ENCODE measurements around the gene SLC25A47.
"Not testable (repeated sequence)": the region's sequence is repeated elsewhere in the genome, so short reads cannot be mapped to it uniquely, and the experiment has no call there.

The SLC25A47 gene

DNA sequence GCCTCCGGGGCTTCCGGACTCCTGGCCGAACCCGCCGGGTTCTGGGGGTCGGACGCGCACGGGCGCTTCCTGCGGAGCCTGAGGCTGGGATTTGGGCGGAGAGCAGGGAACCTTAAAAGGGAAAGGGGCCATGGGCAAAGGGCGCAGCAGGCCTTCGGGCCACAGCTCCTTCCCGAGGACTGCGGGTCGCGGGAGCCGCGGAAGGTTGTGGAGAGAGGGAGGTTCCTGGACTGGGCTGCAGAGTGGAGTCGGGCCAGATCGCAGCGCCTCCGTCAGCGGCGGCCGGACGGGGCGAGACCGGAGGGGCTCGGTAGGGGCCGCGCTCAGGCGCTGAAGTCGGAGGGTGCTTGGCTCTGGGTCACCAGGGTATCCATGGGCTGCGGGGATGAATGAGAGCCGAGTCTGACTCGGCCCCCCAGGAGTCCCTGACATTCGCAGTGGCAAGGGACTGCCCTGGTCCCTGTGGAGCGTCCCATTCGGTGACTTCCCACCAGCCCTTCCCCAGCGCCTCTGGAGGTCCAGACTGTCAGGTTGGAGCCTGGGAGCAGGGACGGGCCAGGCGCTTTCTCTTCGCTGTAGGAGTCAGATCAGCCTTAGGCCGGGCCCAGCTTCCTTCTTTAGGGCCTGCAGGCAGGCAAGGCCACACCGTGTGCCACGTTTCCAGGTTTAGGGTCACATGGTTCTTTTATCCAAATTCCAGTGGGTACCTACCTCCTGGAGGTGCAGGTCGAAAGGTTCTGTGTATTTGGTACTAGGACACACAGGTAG is 16.0 kb upstream of the SLC25A47 start:
- no peak overlapping the region for H2AFZ ChIP-seq (ENCODE audit: low read length)
- H3K27ac ChIP-seq (ENCODE audit: low read depth, low read length, poor library complexity, severe bottlenecking): no peak overlapping the region
- no peaks in the 10 kb centered on the region for H3F3A ChIP-seq (ENCODE audit: insufficient read depth, low read length)
- H3K9me3 ChIP-seq (ENCODE audit: low read length): no peaks in the 10 kb centered on the region
- H3K4me2 ChIP-seq (ENCODE audit: low read length): peak overlapping the region; percentile 92
- H3K36me3 ChIP-seq (ENCODE audit: insufficient read depth, low read length): no peaks in the 10 kb centered on the region
- TF ChIP-seq, protein P1, sequence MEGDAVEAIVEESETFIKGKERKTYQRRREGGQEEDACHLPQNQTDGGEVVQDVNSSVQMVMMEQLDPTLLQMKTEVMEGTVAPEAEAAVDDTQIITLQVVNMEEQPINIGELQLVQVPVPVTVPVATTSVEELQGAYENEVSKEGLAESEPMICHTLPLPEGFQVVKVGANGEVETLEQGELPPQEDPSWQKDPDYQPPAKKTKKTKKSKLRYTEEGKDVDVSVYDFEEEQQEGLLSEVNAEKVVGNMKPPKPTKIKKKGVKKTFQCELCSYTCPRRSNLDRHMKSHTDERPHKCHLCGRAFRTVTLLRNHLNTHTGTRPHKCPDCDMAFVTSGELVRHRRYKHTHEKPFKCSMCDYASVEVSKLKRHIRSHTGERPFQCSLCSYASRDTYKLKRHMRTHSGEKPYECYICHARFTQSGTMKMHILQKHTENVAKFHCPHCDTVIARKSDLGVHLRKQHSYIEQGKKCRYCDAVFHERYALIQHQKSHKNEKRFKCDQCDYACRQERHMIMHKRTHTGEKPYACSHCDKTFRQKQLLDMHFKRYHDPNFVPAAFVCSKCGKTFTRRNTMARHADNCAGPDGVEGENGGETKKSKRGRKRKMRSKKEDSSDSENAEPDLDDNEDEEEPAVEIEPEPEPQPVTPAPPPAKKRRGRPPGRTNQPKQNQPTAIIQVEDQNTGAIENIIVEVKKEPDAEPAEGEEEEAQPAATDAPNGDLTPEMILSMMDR (IDR thresholded peaks at IDR 0.05; ENCODE audit: low read length): no peak
- TF ChIP-seq EZH2 (IDR thresholded peaks at IDR 0.05; ENCODE audit: borderline replicate concordance, low read length): no peak
- no peaks in the 10 kb centered on the region for H4K20me1 ChIP-seq (ENCODE audit: insufficient read depth, low read length)
- H3K9me2 ChIP-seq (ENCODE audit: low read depth, low read length): no peaks in the 10 kb centered on the region
- peak overlapping the region; percentile 58 for H3K9ac ChIP-seq (ENCODE audit: low read length)
- peaks cover 24% of the 10 kb centered on the region for H3K4me1 ChIP-seq (ENCODE audit: insufficient read depth, low read length, severe bottlenecking)
- 0 out of 2 replicates have a peak, but pooled peaks cover 5% of the 10 kb centered on the region for H3K27me3 ChIP-seq (ENCODE audit: insufficient read depth, low read length)
- peak overlapping the region; percentile 60 for H3K4me3 ChIP-seq (ENCODE audit: low read depth, low read length, poor library complexity, severe bottlenecking)
- H3K79me2 ChIP-seq (ENCODE audit: insufficient read depth, low read length): no peaks in the 10 kb centered on the region

DNA sequence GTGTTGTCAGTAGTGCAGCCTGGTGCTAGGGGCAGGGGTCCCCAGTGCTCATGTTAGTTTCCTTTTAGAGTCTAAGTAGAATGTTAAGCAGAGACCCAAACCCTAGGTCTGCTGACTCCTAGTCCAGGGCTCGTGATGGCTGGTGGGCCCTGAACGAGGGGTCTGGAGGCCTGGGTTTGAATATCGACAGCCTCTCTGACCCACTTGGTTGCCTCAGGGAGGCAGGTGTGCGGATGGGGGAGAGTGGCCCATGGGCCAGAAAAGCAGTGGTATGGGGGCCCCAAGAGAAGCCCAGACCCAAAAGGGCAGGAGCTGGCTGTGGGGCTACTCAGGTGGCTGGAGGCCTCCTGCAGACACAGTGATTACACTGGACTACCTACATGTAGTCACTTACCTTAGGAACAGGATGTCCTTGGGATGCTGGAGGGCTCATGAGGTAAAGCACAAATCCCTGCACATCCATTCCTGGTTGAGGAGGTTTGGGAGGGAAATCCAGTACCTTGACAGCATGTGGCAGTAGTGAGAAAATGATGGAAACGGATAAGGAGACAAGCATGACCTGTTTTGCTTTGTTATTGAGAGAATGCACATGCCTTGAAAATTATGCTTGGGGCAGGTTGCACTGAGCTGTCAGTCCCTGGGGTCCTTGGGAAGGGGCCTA is 15.2 kb upstream of the SLC25A47 start:
- H2AFZ ChIP-seq (ENCODE audit: low read length): no peak overlapping the region
- no peaks in the 10 kb centered on the region for H4K20me1 ChIP-seq (ENCODE audit: insufficient read depth, low read length)
- TF ChIP-seq EZH2 (IDR thresholded peaks at IDR 0.05; ENCODE audit: borderline replicate concordance, low read length): no peak
- TF ChIP-seq, protein P1 (IDR thresholded peaks at IDR 0.05; ENCODE audit: low read length): no peak
- no peaks in the 10 kb centered on the region for H3K36me3 ChIP-seq (ENCODE audit: insufficient read depth, low read length)
- no peaks in the 10 kb centered on the region for H3K9me2 ChIP-seq (ENCODE audit: low read depth, low read length)
- no peaks in the 10 kb centered on the region for H3K79me2 ChIP-seq (ENCODE audit: insufficient read depth, low read length)
- H3K27ac ChIP-seq (ENCODE audit: low read depth, low read length, poor library complexity, severe bottlenecking): no peak overlapping the region
- no peaks in the 10 kb centered on the region for H3K9me3 ChIP-seq (ENCODE audit: low read length)
- H3K4me1 ChIP-seq (ENCODE audit: insufficient read depth, low read length, severe bottlenecking): peaks cover 26% of the 10 kb centered on the region
- H3K4me3 ChIP-seq (ENCODE audit: low read depth, low read length, poor library complexity, severe bottlenecking): no peak overlapping the region
- 0 out of 2 replicates have a peak, but pooled peaks cover 5% of the 10 kb centered on the region for H3K27me3 ChIP-seq (ENCODE audit: insufficient read depth, low read length)
- no peak overlapping the region for H3K9ac ChIP-seq (ENCODE audit: low read length)
- no peak overlapping the region for H3K4me2 ChIP-seq (ENCODE audit: low read length)
- H3F3A ChIP-seq (ENCODE audit: insufficient read depth, low read length): no peaks in the 10 kb centered on the region

GRCh38 chr14:100308427-100308792 is 14.7 kb upstream of the SLC25A47 start:
- peaks cover 26% of the 10 kb centered on the region for H3K4me1 ChIP-seq (ENCODE audit: insufficient read depth, low read length, severe bottlenecking)
- H3K4me2 ChIP-seq (ENCODE audit: low read length); H3K27me3 ChIP-seq (ENCODE audit: insufficient read depth, low read length): not testable (repeated sequence)

More at GRCh38 chr14:100308427-100308792, 14.7 kb upstream of the SLC25A47 start:
- not testable (repeated sequence) for H3K9me3 ChIP-seq (ENCODE audit: low read length); H4K20me1 ChIP-seq (ENCODE audit: insufficient read depth, low read length); H3F3A ChIP-seq (ENCODE audit: insufficient read depth, low read length); H3K4me3 ChIP-seq (ENCODE audit: low read depth, low read length, poor library complexity, severe bottlenecking); H3K79me2 ChIP-seq (ENCODE audit: insufficient read depth, low read length); H3K9ac ChIP-seq (ENCODE audit: low read length); H3K36me3 ChIP-seq (ENCODE audit: insufficient read depth, low read length); H2AFZ ChIP-seq (ENCODE audit: low read length); H3K27ac ChIP-seq (ENCODE audit: low read depth, low read length, poor library complexity, severe bottlenecking); H3K9me2 ChIP-seq (ENCODE audit: low read depth, low read length)
